ENCODE measurements around the gene DAPK1.

DNA sequence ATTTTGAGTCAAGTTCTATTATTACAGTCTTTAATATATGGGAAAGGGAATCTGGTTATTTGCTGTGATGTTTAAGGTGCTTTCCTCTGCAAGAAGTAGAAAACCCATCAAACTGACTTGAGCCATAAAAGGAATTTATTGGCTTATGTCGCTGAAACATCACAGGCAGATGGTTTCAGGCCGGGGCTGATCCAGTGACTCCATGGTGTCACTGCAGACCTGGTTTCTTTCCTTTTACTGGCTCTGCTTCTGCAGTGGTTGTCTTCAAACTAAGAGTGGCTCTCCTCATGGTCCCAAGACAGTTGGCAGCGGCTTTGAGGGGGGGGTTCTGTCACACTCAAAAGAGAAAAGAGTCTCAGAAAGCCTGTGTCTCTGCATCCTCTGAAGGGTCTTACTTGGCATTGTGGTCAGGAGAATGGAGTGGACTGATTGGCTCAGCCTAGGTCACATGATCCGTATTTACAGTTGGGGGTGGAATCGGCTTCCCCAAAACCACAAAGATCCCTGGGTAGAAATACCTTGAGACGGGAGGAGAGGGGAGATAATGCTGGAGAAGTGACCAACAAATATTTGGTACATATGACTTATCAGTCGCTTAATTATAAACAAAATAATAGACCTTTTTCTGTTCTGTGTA is 106.3 kb downstream of the DAPK1 start:
- TF ChIP-seq POLR2AphosphoS5 (IDR thresholded peaks at IDR 0.05; ENCODE audit: low read depth, low read length) (no peak), POLR2A (IDR thresholded peaks at IDR 0.05; ENCODE audit: low read depth, low read length) (no peak), TAF1 (IDR thresholded peaks at IDR 0.05; ENCODE audit: low read depth, low read length) (no peak), POU2F2 (IDR thresholded peaks at IDR 0.05; ENCODE audit: low read depth, low read length) (no peak), SPI1 (IDR thresholded peaks at IDR 0.05; ENCODE audit: low read depth, low read length) (no peak), PAX5 (IDR thresholded peaks at IDR 0.05; ENCODE audit: insufficient read depth, low read length, severe bottlenecking) (no peak)

Measured in GM12891 (cell line).